Heart right ventricle (tissue), 16 donors: ENCODE measurements around the gene HTT-AS. TPM values are rescaled to one million over a fixed set of nuclear protein-coding genes. Genes with fewer than 3 reads are reported as not detected.

Experiments
- ATAC-seq, 8 donors: fragments of 200-7000 bp; cut with Tn5 transposase; one replicate each; pipeline ENCODE4 v1.9.1; 2020; ENCODE audit warnings: mild to moderate bottlenecking in 8 of 8, moderate library complexity in 8 of 8, moderate number of reproducible peaks in 1 of 8
- DNase-seq, 2 donors: peaks; one replicate each; pipeline ENCODE4 v3.0.0-alpha.2; 2020
- H3K27ac ChIP-seq, 10 donors: fragments of 200-600 bp; sonication (generic) in 2 of 10; one replicate each; pipeline versions ENCODE4 v1.5.0 to v1.8.0; 2020 to 2022; ENCODE audit warnings: mild to moderate bottlenecking in 3 of 10
- H3K27me3 ChIP-seq, 7 donors: fragments of 200-600 bp; one replicate each; pipeline ENCODE4 v1.8.0; 2021 to 2022; ENCODE audit warnings: mild to moderate bottlenecking in 2 of 7
- H3K36me3 ChIP-seq, 9 donors: fragments of 200-600 bp; sonication (generic) in 1 of 9; one replicate each; pipeline versions ENCODE4 v1.5.0 to v1.8.0; 2020 to 2022; ENCODE audit warnings: mild to moderate bottlenecking in 2 of 9
- H3K4me1 ChIP-seq, 9 donors: fragments of 200-600 bp; sonication (generic) in 1 of 9; one replicate each; pipeline versions ENCODE4 v1.5.0 to v1.8.0; 2020 to 2022; ENCODE audit warnings: mild to moderate bottlenecking in 4 of 9
- H3K4me3 ChIP-seq, 10 donors: fragments of 200-600 bp; sonication (generic) in 2 of 10; one replicate each; pipeline versions ENCODE4 v1.5.0 to v1.8.0; 2020 to 2022; ENCODE audit warnings: mild to moderate bottlenecking in 7 of 10, moderate library complexity in 2 of 10
- H3K9me3 ChIP-seq, 11 donors: fragments of 200-600 bp in 10 of 11; sonication (generic) in 2 of 11; one replicate each; pipeline versions ENCODE4 v1.5.0 to v1.8.0; 2013 to 2022; ENCODE audit warnings: mild to moderate bottlenecking in 2 of 11, control low read depth in 1 of 11, moderate library complexity in 1 of 11
- WGBS, 2 donors: extraction: QIAGEN DNeasy Blood & Tissue Kit; methylation state at CpG; one replicate each; pipeline ENCODE4 v1.1.7; 2013; ENCODE audit warnings: inconsistent platforms in 1 of 2; 5-methylcytosine and 5-hydroxymethylcytosine counted together
- intact Hi-C, 10 donors: fragments of 100-400 bp; cut with DNase I; formaldehyde crosslinking; loops; one replicate each; pipeline versions ENCODE4 v1.11.1 to v1.14.2; 2022
- polyA plus RNA-seq, 2 donors: library from polyadenylated mRNA; stranded (reverse); fragments of 200-250 nt; gene quantifications; one replicate each; pipeline ENCODE4 v1.2.3, GENCODE V29; 2013
- total RNA-seq, 10 donors: library from RNA; stranded (reverse); fragmentation: NEBNext Ultra II Directional in 3 of 10; extraction: Animal tissue kit (Norgen Biotek cat#: 25700) in 3 of 10; gene quantifications; one replicate each; pipeline versions ENCODE4 v1.2.1 to v1.2.4, GENCODE V29; 2021 to 2023
- TF ChIP-seq, protein P1 (sequence below), 9 donors: fragments of 200-600 bp; sonication (generic) in 2 of 9; IDR thresholded peaks; one replicate each; pipeline versions ENCODE4 v1.5.0 to v1.8.0; 2021 to 2022; ENCODE audit warnings: antibody characterized with exemption in 9 of 9, mild to moderate bottlenecking in 5 of 9, moderate library complexity in 1 of 9
- donor health status: Arrhythmogenic right ventricular cardiomyopathy.
- donor health status: ischemic (EF 13 %, LVEDD 7.1; RV severe dilation, severe dysfunction).
- donor health status: healthy with polysubstance abuse.
- donor health status: DM: no; HTN: yes; CAD: no.
- donor health status: DM: no; HTN: no; CAD: no.
- donor health status: ischemic (EF 25% LVEDD 6.9; RV normal size, moderate dysfunction).
- donor health status: ischemic (EF 25% LVEDD 5.7; RV mildly dilated, moderate dysfunction).
- donor health status: healthy.
- donor health status: DM: yes; HTN: yes; CAD: no.
- donor health status: Ischemic cardiomyopathy.
- donor health status: ischemic (EF 35%, LVEDD 5.7; RV mildly dilated, moderate dysfunction).
- donor health status: nonischemic (EF 11% LVEDD 7.7; RV severe dilation, severe dysfunction).
- donor health status: DM: yes; HTN: yes; CAD: no.
- donor health status: PGD.
- donor health status: ischemic (EF 29% LVEDD 5.4; RV normal size, mild dysfunction).
- donor health status: nonischemic (EF 23%, LVEDD 6.1; RV moderate dilation, normal function).

Gene HTT-AS
- total and polyA plus RNA-seq, 12 donors, result not detected

DNA sequence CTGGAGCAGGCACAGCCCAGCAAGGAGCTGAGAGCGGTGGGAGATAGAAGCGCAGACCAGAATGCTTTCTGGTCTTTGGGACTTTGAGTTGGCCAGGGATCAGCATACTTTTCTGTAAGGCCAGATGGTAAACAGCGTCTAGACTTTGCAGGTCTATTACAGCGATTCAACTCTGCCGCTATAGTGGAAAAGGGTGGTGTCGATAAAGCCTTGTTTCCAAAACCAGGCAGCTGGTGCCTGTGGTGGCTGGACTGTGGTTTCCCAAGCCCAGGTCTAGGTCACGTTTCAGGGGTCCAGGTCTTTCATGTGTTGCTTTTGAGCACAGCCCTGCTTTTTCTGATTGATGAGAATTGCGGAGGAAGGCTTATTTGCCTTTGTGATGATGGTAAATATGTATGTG lies 40.1 kb downstream of the HTT-AS start:
- no peak for DNase-seq

DNA sequence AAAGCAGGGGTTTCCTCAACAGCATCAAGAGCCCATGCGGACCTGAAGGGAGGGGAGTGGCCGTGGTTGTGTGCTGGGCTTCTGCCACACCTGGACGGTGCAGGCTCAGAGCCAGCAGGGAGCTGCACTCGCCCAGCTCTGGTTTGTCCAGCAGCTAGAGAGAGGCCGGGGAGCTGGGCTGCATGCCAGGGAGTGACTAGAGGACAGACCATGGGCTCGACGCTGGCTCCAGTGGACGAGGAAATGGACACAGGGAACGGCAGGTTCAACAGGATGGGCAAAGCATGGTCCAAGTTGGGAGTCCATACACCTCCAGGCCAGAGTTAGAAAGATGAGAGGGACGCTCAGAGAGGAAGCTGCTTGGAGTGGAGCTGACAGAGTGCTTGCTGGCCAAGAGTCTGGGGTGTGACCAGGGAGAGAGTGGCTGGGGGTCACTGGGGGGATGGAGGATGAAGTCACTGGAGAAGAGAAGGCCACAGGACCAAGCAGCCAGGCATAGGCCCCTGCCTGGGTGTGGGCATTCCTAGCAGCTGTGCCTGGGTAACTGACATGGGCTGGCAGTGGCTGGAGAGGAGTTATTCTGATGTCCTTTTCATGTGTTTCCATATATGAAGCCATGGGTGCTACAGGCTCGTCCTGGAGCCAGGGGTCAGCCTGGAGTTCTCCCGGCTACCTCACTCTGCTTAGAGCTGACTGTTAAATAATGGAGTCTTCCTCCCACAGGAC lies 42.8 kb downstream of the HTT-AS start:
- intact Hi-C loops, result loop anchor here in 2 of 10 donors (10.0 kb wide), 2 partner anchors 67 to 277 kb away; partner anchors contain the start of genes GRK4 (in 1 of the 2), NOP14 (in 1 of the 2) and TNIP2 (in 1 of the 2)
- TF ChIP-seq, protein P1, sequence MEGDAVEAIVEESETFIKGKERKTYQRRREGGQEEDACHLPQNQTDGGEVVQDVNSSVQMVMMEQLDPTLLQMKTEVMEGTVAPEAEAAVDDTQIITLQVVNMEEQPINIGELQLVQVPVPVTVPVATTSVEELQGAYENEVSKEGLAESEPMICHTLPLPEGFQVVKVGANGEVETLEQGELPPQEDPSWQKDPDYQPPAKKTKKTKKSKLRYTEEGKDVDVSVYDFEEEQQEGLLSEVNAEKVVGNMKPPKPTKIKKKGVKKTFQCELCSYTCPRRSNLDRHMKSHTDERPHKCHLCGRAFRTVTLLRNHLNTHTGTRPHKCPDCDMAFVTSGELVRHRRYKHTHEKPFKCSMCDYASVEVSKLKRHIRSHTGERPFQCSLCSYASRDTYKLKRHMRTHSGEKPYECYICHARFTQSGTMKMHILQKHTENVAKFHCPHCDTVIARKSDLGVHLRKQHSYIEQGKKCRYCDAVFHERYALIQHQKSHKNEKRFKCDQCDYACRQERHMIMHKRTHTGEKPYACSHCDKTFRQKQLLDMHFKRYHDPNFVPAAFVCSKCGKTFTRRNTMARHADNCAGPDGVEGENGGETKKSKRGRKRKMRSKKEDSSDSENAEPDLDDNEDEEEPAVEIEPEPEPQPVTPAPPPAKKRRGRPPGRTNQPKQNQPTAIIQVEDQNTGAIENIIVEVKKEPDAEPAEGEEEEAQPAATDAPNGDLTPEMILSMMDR (IDR thresholded peaks at IDR 0.05), result no peak
- Histone ChIP-seq H3K27me3 (no peaks in the 10 kb centered on the region), H3K27ac (no peak overlapping the region), H3K4me1 (no peaks in the 10 kb centered on the region), H3K36me3 (peaks cover 0 to 13% (median 0%) of the 10 kb centered on the region in 9 donors), H3K4me3 (no peak overlapping the region), H3K9me3 (no peaks in the 10 kb centered on the region)
- peak in 1 of 2 donors; percentile 30 for DNase-seq
- WGBS, 2 donors, result 52 to 56% methylated on average over 12 of the region's 12 CpGs
- peak in 3 of 8 donors; percentile 21 to 35 (median 28) for ATAC-seq

More for the DNA sequence above, 40.1 kb downstream of the HTT-AS start:
- intact Hi-C loops, result loop anchor here in 2 of 10 donors (10.0 kb wide), 2 partner anchors 69 to 279 kb away; partner anchors contain the start of genes GRK4 (in 1 of the 2), NOP14 (in 1 of the 2) and TNIP2 (in 1 of the 2)
- Histone ChIP-seq H3K27ac (no peak overlapping the region), H3K36me3 (peaks cover 0 to 6% (median 0%) of the 10 kb centered on the region in 9 donors), H3K9me3 (no peaks in the 10 kb centered on the region), H3K4me3 (no peak overlapping the region), H3K4me1 (peaks cover 0 to 18% (median 11%) of the 10 kb centered on the region in 9 donors), H3K27me3 (no peaks in the 10 kb centered on the region)
- no peak for ATAC-seq
- TF ChIP-seq, protein P1 (IDR thresholded peaks at IDR 0.05), result no peak
- WGBS, 2 donors, result 90 to 96% methylated on average over 8 of the region's 8 CpGs

DNA sequence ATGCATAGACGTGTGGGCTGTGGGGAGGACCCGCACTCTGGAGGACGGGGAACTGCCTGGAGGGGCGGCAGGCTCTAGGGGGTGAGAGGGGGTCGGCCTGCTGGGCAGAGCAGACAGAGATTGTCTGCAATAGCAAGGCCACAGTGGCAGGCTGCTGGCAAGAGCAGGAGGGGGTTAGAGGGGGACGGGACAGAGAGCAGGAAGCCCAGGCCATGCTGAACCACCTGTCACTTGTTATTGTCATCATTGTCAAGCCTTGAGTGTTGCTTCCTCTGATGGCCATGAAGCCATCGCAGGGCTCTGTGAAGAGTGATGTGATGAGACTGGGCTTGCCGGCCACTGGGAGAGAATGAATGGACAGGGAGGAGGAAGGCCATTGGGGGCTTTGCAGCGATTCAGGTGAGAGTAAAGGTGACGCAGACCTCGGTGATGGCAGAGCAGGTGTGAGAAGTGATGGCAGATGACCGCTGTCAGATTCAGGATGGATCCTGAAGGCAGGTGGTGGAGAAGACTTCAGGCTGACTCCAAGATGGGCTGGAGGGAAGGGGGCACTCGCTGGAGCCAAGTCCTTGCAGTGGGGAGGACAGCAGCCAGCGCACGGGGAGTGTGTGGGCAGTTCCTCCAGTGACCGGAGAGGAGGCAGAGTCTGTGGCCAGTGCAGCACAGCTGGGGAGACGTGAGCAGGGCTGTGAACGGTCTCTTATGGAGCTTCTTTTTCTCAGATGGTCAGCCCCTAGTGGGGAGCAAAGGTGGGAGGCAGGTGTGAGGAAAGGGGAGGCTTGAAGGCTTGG lies 43.6 kb downstream of the HTT-AS start:
- no peak overlapping the region for H3K4me3 ChIP-seq
- ATAC-seq (peak in 1 of 8 donors; percentile 19), DNase-seq (no peak)
- WGBS, 2 donors, result 77 to 79% methylated on average over 18 of the region's 18 CpGs
- H3K9me3 ChIP-seq, result no peaks in the 10 kb centered on the region
- H3K27ac ChIP-seq, result no peak overlapping the region
- intact Hi-C loops, result loop anchor here in 2 of 10 donors (10.0 kb wide), 2 partner anchors 66 to 276 kb away; partner anchors contain the start of genes GRK4 (in 1 of the 2), NOP14 (in 1 of the 2) and TNIP2 (in 1 of the 2)
- peaks cover 0 to 13% (median 0%) of the 10 kb centered on the region in 9 donors for H3K36me3 ChIP-seq
- no peaks in the 10 kb centered on the region for H3K4me1 ChIP-seq
- no peaks in the 10 kb centered on the region for H3K27me3 ChIP-seq
- TF ChIP-seq, protein P1 (IDR thresholded peaks at IDR 0.05), result no peak

DNA sequence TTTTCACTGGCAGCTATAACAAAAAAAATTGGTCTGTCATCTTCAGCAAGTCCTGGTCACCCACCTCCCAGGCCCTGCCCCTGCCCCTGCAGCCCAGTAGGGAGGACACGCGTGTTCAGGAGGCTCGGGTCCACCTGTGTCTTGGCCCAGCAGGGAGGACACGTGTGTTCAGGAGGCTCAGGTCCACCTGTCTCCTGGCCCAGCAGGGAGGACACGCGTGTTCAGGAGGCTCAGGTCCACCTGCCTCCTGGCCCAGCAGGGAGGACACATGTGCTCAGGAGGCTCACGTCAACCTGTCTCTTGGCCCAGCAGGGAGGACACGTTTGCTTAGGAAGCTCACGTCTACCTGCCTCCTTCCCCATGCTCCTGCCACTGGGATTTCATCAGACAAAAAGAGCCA lies 44.9 kb downstream of the HTT-AS start:
- ATAC-seq (no peak), DNase-seq (no peak)
- intact Hi-C loops, result no loop called here
- H3K4me3 ChIP-seq, result no peak overlapping the region
- H3K4me1 ChIP-seq, result no peaks in the 10 kb centered on the region
- 94 to 97% methylated on average over 9 of the region's 9 CpGs for WGBS, 2 donors
- no peak overlapping the region for H3K27ac ChIP-seq
- peaks cover 0 to 13% (median 0%) of the 10 kb centered on the region in 9 donors for H3K36me3 ChIP-seq
- no peaks in the 10 kb centered on the region for H3K9me3 ChIP-seq
- H3K27me3 ChIP-seq, result no peaks in the 10 kb centered on the region
- TF ChIP-seq, protein P1 (IDR thresholded peaks at IDR 0.05), result no peak
